ENCODE measurements around the gene ETV5. TPM values are rescaled to one million over a fixed set of nuclear protein-coding genes. Genes with fewer than 3 reads are reported as not detected.

The ETV5 gene
- total RNA-seq, 1 experiment from 2014 or later = 16.2 TPM

GRCh38 chr3:186090901-186091300 lies 18.0 kb downstream of the ETV5 start:
- Mint-ChIP-seq H3K9me3 (ENCODE audit: unreplicated experiment) (peaks cover 8% of the 10 kb centered on the region), H3K4me1 (ENCODE audit: low read depth, unreplicated experiment) (peaks cover 15% of the 10 kb centered on the region), H3K36me3 (ENCODE audit: insufficient read depth, unreplicated experiment) (no peaks in the 10 kb centered on the region), H3K4me3 (ENCODE audit: unreplicated experiment) (no peak overlapping the region), H3K27ac (ENCODE audit: unreplicated experiment) (no peak overlapping the region), H3K27me3 (ENCODE audit: insufficient read depth, unreplicated experiment) (no peaks in the 10 kb centered on the region)
- no TSS peak for BruUV-seq (replicated peaks)
- Histone ChIP-seq H3K27me3 (replicated peaks; ENCODE audit: control insufficient read depth, insufficient read depth, low read length) (no peaks in the 10 kb centered on the region), H3K4me3 (ENCODE audit: low read depth, low read length) (no peak overlapping the region), H3K4me1 (peaks cover 12% of the 10 kb centered on the region; the same call in 1 of the 2 replicates), H3K36me3 (ENCODE audit: control insufficient read depth, insufficient read depth, low read length) (no peaks in the 10 kb centered on the region), H3K9me3 (no peaks in the 10 kb centered on the region)
- POLR2A ChIA-PET = no interaction called here
- no peak for DNase-seq
- CTCF ChIA-PET = no interaction called here
- no peak for TF ChIP-seq CTCF (IDR thresholded peaks at IDR 0.05; ENCODE audit: insufficient read depth in 1 of 2, low read depth in 1 of 2, low read length in 1 of 2, severe bottlenecking in 1 of 2, unreplicated experiment in 1 of 2)
- intact Hi-C loops (cut with micrococcal nuclease; ENCODE audit: unreplicated experiment) = loop anchor here (5.0 to 10.0 kb wide), 2 partner anchors 89 to 454 kb away; partner anchors contain the start of gene CRYGS

- Mint-ChIP-seq H3K4me3 (ENCODE audit: unreplicated experiment) (no peak overlapping the region), H3K4me1 (ENCODE audit: low read depth, unreplicated experiment) (peaks cover 7% of the 10 kb centered on the region), H3K36me3 (ENCODE audit: insufficient read depth, unreplicated experiment) (no peaks in the 10 kb centered on the region), H3K27me3 (ENCODE audit: insufficient read depth, unreplicated experiment) (no peaks in the 10 kb centered on the region), H3K27ac (ENCODE audit: unreplicated experiment) (no peak overlapping the region), H3K9me3 (ENCODE audit: unreplicated experiment) (peaks cover 11% of the 10 kb centered on the region)
- no peak for TF ChIP-seq CTCF (IDR thresholded peaks at IDR 0.05; ENCODE audit: insufficient read depth in 1 of 2, low read depth in 1 of 2, low read length in 1 of 2, severe bottlenecking in 1 of 2, unreplicated experiment in 1 of 2)
- ChIA-PET CTCF (no interaction called here), POLR2A (interaction anchor here (0.5 kb wide), 1 partner anchor 481 kb away, joined by 4 read pairs; no protein-coding TSS in a partner anchor)
- Histone ChIP-seq H3K4me1 (peaks cover 11% of the 10 kb centered on the region; the same call in 1 of the 2 replicates), H3K9me3 (no peaks in the 10 kb centered on the region), H3K27me3 (replicated peaks; ENCODE audit: control insufficient read depth, insufficient read depth, low read length) (no peaks in the 10 kb centered on the region), H3K4me3 (ENCODE audit: low read depth, low read length) (no peak overlapping the region), H3K36me3 (ENCODE audit: control insufficient read depth, insufficient read depth, low read length) (no peaks in the 10 kb centered on the region)
- DNase-seq = no peak
- no TSS peak for BruUV-seq (replicated peaks)
- intact Hi-C loops (cut with micrococcal nuclease; ENCODE audit: unreplicated experiment) = no loop called here
These were observed 20.6 kb downstream of the ETV5 start for GRCh38 chr3:186088335-186088734.

DNA sequence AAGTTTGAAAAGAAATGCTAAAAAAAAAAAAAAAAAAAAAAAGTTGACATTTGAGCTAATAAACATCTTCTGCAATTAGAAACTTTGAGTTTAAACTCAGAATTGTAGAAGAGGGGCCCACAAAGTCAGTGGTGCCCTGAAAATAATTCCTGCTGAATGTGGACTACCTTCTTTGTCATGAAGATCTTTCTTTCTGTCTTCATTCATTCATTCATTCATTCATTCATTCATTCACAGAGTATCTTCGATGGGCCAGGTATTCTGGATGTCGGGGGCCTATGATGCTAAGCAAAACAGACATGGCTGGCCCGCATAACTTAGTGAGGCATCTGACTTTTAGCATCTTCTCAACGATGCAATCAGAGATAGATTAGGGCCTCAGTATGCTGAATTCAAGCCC lies 24.6 kb downstream of the ETV5 start:
- no peaks in the 10 kb centered on the region for H3K4me1 Mint-ChIP-seq (ENCODE audit: low read depth, unreplicated experiment)
- no peak overlapping the region for H3K4me3 Mint-ChIP-seq (ENCODE audit: unreplicated experiment)
- H3K9me3 Mint-ChIP-seq (ENCODE audit: unreplicated experiment) = peaks cover 11% of the 10 kb centered on the region
- no TSS peak for BruUV-seq (replicated peaks)
- ChIA-PET POLR2A (interaction anchor here (0.6 kb wide), 1 partner anchor 14 kb away, joined by 5 read pairs; no protein-coding TSS in a partner anchor), CTCF (interaction anchor here (0.6 kb wide), 1 partner anchor 530 kb away, joined by 3 read pairs; no protein-coding TSS in a partner anchor)
- H3K4me3 ChIP-seq (ENCODE audit: low read depth, low read length) = no peak overlapping the region
- H3K27me3 Mint-ChIP-seq (ENCODE audit: insufficient read depth, unreplicated experiment) = no peaks in the 10 kb centered on the region
- H3K27ac Mint-ChIP-seq (ENCODE audit: unreplicated experiment) = no peak overlapping the region
- no peak for TF ChIP-seq CTCF (IDR thresholded peaks at IDR 0.05; ENCODE audit: insufficient read depth in 1 of 2, low read depth in 1 of 2, low read length in 1 of 2, severe bottlenecking in 1 of 2, unreplicated experiment in 1 of 2)
- no peak for DNase-seq
- H3K36me3 Mint-ChIP-seq (ENCODE audit: insufficient read depth, unreplicated experiment) = no peaks in the 10 kb centered on the region
- intact Hi-C loops (cut with micrococcal nuclease; ENCODE audit: unreplicated experiment) = no loop called here
- no peaks in the 10 kb centered on the region for H3K9me3 ChIP-seq
- no peaks in the 10 kb centered on the region for H3K36me3 ChIP-seq (ENCODE audit: control insufficient read depth, insufficient read depth, low read length)
- H3K4me1 ChIP-seq = no peaks in the 10 kb centered on the region
- no peaks in the 10 kb centered on the region for H3K27me3 ChIP-seq (replicated peaks; ENCODE audit: control insufficient read depth, insufficient read depth, low read length)

All from Caco-2 (cell line).